GM19463 (cell line): ENCODE data around the gene SERPINB7.

Experiments
- ATAC-seq: cut with Tn5 transposase; IDR thresholded peaks from one replicate; pipeline ENCODE4 v1.9.1; 2021; ENCODE audit warnings: mild to moderate bottlenecking, moderate library complexity; ENCODE audit not compliant: unreplicated experiment

The SERPINB7 gene

GRCh38 chr18:63787673-63788072, 12.5 kb downstream of the SERPINB7 start:
- no peak for ATAC-seq

GRCh38 chr18:63788447-63789096, 13.4 kb downstream of the SERPINB7 start:
- peak; percentile 80 for ATAC-seq

- no peak for ATAC-seq
Measured at GRCh38 chr18:63789327-63789726, 14.1 kb downstream of the SERPINB7 start.

GRCh38 chr18:63795606-63796005, 20.4 kb downstream of the SERPINB7 start:
- ATAC-seq, result no peak

GRCh38 chr18:63799189-63799588, 24.0 kb downstream of the SERPINB7 start:
- ATAC-seq, result no peak

DNA sequence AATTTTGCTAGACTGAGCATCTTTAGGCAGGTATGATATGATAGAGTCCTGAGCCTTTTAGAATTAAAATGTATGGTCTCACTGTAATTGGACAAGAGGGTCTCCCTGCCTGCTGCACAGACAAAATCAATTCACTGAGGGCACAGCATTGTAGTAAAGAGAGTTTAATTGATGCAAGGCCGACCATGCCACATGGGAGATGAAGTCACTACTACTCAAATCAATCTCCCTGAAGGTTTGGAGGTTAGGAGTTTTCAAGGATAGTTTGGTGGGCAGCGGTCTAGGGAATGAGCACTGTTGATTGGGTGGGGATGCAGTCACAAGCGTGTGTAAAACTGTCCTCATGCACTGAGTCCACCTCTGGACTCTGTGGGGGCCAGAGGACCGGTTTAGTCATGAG, 26.1 kb downstream of the SERPINB7 start:
- no peak for ATAC-seq

- no peak for ATAC-seq
Measured at GRCh38 chr18:63808125-63808524, 32.9 kb downstream of the SERPINB7 start.

GRCh38 chr18:63817441-63818051, 42.3 kb downstream of the SERPINB7 start:
- ATAC-seq, result no peak

DNA sequence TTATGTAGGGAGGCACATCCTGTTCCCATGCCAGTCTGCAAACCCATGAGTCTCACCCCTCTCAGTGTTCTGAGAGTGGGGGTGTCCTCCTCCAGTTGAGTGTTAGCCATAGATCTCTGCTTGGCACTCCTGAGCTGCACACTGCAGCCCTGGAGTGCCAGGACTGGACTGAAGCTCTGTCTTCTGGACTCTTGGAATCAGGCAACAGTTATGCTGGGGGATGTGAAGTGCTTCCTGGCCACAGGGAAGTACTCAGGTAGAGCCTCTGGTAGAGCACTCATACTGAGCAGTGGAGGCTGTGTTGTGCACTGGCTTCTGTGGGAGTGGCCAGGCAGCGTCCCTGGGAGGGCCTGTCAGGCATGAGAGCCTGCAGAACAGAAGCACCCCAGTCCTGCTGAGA, 43.0 kb downstream of the SERPINB7 start:
- ATAC-seq, result no peak

DNA sequence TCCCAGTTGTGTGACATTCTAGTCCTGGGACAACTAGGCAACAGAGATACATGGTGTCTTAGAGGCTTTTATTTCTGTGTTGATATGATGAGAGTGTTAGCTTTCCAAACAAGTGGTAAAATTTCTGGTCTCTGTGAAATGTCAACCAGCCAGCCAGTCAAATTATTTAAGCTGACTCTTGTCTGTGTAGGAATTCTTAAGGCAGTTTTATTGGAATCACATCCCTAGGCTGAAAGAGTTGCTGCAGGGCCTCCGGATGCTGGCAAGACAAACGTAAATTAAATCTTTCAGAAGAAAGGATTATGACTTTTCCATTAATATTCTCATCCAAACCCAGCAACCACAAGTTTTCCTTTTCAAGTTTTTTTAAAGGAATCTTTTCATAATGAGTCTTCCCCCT, 44.6 kb downstream of the SERPINB7 start:
- no peak for ATAC-seq

DNA sequence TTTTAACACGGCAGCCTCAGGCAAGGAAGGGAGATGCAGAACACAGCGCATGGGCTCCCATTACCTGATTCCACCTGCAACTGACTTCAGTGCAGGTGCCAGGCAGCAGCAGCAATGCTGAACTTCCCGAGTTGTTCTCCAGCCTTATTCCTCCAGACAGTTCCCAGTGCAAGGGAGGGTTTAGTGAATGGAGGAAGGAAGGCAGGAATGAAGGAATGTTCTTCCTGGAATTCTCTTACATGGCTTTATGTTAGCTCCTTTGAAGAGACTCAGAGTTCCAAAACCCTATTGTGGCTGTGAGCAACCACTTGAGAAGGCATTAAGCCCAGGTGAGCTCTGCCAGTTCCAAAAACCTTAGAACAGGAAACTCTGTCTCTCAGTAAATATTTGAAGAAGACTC, 45.5 kb downstream of the SERPINB7 start:
- ATAC-seq, result no peak

GRCh38 chr18:63823516-63824219, 48.5 kb downstream of the SERPINB7 start:
- no peak for ATAC-seq

DNA sequence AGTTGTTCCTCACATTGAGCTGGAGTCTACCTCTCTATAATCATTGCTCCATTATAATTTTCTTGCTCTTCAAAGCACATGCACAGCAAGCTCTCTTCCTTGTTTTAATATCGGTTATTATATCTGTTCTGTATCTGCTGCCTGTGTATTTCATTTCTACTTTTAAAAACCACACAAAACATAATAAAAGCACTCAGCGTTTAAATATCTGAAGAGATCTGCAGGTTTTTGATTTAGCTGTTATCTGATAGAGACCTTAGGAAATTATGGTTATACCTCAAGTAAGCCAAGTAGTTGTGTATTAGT, 49.0 kb downstream of the SERPINB7 start:
- ATAC-seq, result no peak

- ATAC-seq, result no peak
Measured at GRCh38 chr18:63828120-63828519, 52.9 kb downstream of the SERPINB7 start.

DNA sequence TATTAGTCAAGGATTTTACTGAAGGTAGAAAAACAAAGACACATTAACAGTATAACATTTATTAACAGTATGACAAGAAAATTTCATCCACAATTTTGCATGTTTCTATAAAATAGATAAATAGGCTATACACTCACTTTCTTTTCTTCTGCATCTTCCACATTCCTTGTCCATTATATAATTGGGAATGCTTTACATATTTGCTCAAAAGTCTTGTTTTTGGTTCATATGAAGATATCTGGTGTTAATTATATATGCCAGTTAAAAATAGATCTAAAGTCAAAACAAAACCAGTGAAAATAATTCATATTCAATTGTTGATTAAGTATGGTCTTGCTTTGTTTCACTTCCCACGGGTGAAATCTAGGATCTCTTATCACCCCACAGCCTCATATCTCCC, 53.4 kb downstream of the SERPINB7 start:
- ATAC-seq, result no peak

DNA sequence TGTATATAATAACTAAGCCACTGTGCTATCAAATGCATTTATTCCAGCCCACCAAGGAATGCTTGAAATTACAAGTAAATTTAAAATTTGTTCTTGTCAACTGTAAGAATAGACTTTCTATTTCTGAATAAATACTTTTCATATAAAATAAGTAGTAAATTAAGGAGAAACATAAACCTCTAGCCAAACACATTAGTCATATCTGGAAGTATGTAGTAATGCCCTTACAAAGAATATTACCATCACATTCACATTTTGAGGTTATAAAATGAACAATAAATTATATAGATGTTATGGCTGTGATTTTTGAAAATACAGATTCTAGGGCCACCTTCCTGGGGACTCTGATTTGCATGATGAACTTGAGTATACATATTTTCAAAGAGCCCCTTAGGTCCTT, 54.7 kb downstream of the SERPINB7 start:
- no peak for ATAC-seq

DNA sequence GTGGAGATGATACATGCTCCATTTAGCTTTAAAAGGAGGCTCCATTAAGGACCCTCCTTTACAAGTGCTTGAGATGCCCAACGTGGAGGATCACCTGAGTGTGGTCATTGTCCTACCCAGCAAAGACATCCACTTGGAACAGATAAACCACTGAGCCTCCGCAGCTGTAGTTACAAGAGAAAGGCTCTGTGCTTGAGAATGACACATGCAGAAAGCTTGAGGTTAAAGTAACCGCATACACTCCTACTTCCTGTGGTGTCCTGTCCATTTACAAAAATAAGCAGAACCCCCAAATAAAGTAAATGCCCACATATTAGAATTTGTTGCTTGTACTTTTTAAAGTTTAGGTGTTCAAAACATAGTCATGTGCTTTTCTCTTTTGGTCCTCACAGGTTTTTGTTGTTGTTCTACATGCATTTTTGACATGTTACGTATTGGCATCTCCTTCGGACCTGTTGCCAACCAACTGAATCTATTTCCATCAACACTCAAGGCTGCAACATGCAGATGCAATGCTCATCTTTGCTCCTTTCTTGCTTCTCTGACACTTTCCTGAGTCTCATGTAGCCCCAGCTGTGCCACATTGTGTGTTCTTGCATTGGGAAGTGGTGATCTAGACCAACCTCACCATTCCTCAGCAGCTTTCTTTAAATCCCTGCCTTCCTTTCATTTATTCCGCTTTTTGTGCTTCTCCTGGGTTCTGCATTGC, 56.0 kb downstream of the SERPINB7 start:
- peak; percentile 84 for ATAC-seq

GRCh38 chr18:63832470-63832869, 57.3 kb downstream of the SERPINB7 start:
- ATAC-seq, result peak; percentile 77

GRCh38 chr18:63834471-63835113, 59.4 kb downstream of the SERPINB7 start:
- ATAC-seq, result no peak

- no peak for ATAC-seq
Measured at GRCh38 chr18:63836456-63836855, 61.2 kb downstream of the SERPINB7 start.

DNA sequence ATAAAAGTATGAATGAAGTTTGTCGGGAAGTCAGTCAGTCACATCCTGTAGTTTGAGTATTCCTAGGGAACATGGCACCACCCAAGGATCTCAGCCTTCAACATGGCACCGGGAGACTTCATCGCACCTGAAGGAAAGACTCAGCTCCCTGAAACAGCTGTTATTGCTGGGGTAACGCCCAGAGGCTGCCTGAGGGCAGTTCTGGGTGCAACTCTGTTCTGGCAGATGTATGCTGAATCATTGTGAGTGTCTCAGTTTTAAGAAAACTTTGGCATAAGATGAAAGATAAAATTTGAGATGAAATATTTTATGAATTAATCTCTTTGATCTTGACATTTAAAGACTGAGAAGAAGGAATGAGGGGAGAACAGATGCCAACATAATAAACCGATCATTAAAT, 62.4 kb downstream of the SERPINB7 start:
- ATAC-seq, result no peak
